ENCODE data around the gene COL4A6. TPM values are rescaled to one million over a fixed set of nuclear protein-coding genes. Genes with fewer than 3 reads are reported as not detected.

The COL4A6 gene
- total RNA-seq, 4 donors from 2014 or later: 0.27 to 1.5 (median 1.1) TPM

GRCh38 chrX:108267557-108267956 is 170.7 kb downstream of the COL4A6 start:
- no peak overlapping the region for H3K4me3 ChIP-seq (replicated peaks in 1 of 3)
- DNase-seq: no peak
- H3K27ac ChIP-seq: no peak overlapping the region
- no peaks in the 10 kb centered on the region for H3K36me3 ChIP-seq
- no peak for TF ChIP-seq CTCF (IDR thresholded peaks at IDR 0.05)
- no peak for TF ChIP-seq POLR2A (IDR thresholded peaks at IDR 0.05)
- H3K4me1 ChIP-seq: peaks cover 0 to 3% of the 10 kb centered on the region in 2 donors
- intact Hi-C loops (cut with DNase I): no loop called here
- 40 to 43% methylated on average over 2 of the region's 2 CpGs for WGBS, 2 donors
- no peaks in the 10 kb centered on the region for H3K27me3 ChIP-seq
- no peaks in the 10 kb centered on the region for H3K9me3 ChIP-seq

DNA sequence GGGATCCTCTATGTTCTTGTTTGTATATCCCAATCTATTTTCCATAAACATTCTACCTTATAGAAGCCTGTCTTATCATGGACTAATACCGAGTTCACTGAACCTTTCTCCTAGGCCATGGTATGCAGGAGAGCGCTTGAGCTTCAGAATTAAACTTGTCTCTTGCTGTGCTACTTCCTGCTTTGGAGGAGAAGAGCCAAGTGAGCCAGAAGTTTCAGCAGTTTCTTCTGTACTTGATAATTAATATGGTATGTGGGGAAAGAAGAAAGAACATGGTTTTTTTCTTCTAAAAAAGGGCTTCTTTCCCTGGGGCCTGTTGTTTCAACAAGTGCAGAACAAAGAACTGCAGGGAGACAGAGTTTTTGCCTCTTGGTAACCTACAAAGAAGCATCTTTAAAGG is 173.8 kb downstream of the COL4A6 start:
- TF ChIP-seq CTCF (IDR thresholded peaks at IDR 0.05) (no peak), POLR2A (IDR thresholded peaks at IDR 0.05) (no peak)
- no peak for DNase-seq
- no peak overlapping the region for H3K4me3 ChIP-seq (replicated peaks in 1 of 3)
- WGBS, 2 donors: 55 to 57% methylated on average over 2 of the region's 2 CpGs
- H3K36me3 ChIP-seq: no peaks in the 10 kb centered on the region
- H3K27me3 ChIP-seq: no peaks in the 10 kb centered on the region
- intact Hi-C loops (cut with DNase I): no loop called here
- H3K27ac ChIP-seq: no peak overlapping the region
- H3K4me1 ChIP-seq: no peaks in the 10 kb centered on the region
- H3K9me3 ChIP-seq: no peaks in the 10 kb centered on the region

DNA sequence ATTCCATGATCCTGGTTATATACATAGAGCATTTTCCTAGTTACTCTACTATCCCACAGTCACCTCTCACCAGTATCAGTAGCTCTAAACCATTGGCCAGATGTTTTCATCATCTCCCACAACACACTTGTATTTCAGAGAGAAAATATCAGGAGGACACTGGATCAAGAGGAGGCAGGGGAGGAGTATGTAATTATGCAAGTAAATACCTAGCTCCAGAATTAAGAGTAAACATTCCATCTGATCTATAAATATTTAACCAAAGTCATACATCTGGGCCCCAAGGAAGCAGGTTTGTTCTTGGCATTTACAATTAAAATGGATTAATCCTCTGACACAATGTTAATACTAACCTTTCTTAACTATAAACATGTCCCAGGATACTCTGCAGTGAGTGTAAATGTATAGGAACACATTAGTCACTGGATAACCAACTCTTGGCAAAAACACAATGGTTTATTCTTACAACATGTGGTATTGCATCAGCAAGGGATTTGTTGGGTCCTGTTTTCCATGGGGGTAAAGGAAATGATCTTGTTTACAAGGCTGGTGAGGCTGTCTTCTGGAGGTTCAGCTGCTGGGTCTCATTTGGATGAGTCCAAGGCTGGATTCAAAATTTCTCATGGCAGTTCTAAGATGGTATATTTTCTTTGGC is 176.5 kb downstream of the COL4A6 start:
- Histone ChIP-seq H3K4me3 (replicated peaks in 1 of 3) (no peak overlapping the region), H3K4me1 (peaks cover 0 to 7% of the 10 kb centered on the region in 2 donors), H3K27me3 (no peaks in the 10 kb centered on the region), H3K9me3 (no peaks in the 10 kb centered on the region), H3K27ac (no peak overlapping the region), H3K36me3 (no peaks in the 10 kb centered on the region)
- TF ChIP-seq CTCF (IDR thresholded peaks at IDR 0.05) (no peak), POLR2A (IDR thresholded peaks at IDR 0.05) (no peak)
- no peak for DNase-seq
- intact Hi-C loops (cut with DNase I): no loop called here

DNA sequence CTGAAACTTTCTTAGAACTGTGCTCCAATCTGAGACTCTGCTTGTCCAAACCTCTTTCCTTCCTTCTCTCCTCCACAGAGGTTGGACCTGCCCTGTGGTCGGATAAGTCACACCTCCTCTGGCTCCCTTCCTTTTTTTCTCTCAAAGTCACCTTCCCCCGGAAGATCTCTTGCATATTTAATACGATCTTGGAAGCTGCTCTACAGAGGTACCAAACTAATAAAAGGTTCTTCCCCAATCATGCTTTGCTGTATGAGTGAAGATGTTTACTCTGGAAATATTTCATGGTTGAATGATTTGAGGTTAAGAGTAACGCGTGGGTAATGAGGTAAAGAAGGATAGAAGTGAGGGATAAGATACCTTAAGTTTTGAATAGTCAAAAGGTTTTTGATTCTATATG is 180.7 kb downstream of the COL4A6 start:
- intact Hi-C loops (cut with DNase I): no loop called here
- WGBS, 2 donors: 31 to 48% methylated on average over 5 of the region's 5 CpGs
- Histone ChIP-seq H3K4me3 (replicated peaks in 1 of 3) (no peak overlapping the region), H3K4me1 (peaks cover 0 to 7% of the 10 kb centered on the region in 2 donors), H3K9me3 (no peaks in the 10 kb centered on the region), H3K36me3 (no peaks in the 10 kb centered on the region), H3K27me3 (no peaks in the 10 kb centered on the region), H3K27ac (no peak overlapping the region)
- TF ChIP-seq POLR2A (IDR thresholded peaks at IDR 0.05) (no peak), CTCF (IDR thresholded peaks at IDR 0.05) (no peak)
- DNase-seq: no peak

- Histone ChIP-seq H3K27me3 (no peaks in the 10 kb centered on the region), H3K4me1 (peaks cover 0 to 7% of the 10 kb centered on the region in 2 donors), H3K36me3 (no peaks in the 10 kb centered on the region), H3K9me3 (no peaks in the 10 kb centered on the region), H3K27ac (no peak overlapping the region), H3K4me3 (replicated peaks in 1 of 3) (no peak overlapping the region)
- no peak for DNase-seq
- TF ChIP-seq POLR2A (IDR thresholded peaks at IDR 0.05): no peak
- no peak for TF ChIP-seq CTCF (IDR thresholded peaks at IDR 0.05)
- intact Hi-C loops (cut with DNase I): no loop called here
Observed at GRCh38 chrX:108254636-108255035, 183.6 kb downstream of the COL4A6 start.

Data from thyroid gland (tissue), 4 donors.